VCaP (cell line): ENCODE data around the gene EWSR1.

ENCODE experiments used
- H3K27ac ChIP-seq: fragments of 450-650 bp; 2 replicates; pipeline ENCODE4 v1.5.1; 2017
- CTCF ChIP-seq: fragments of 450-650 bp; conservative IDR thresholded peaks from 2 replicates; pipeline ENCODE4 v1.5.1; 2017; ENCODE audit warnings: mild to moderate bottlenecking, moderate library complexity

The EWSR1 gene

GRCh38 chr22:29269230-29269604 lies 1.1 kb downstream of the EWSR1 start:
- H3K27ac ChIP-seq = peak overlapping the region; percentile 99
- TF ChIP-seq CTCF = no peak

- TF ChIP-seq CTCF = no peak
- H3K27ac ChIP-seq = peak overlapping the region; percentile 99; the same call in 1 of the 2 replicates
These were observed 1.8 kb downstream of the EWSR1 start for GRCh38 chr22:29269731-29270474.

- no peak for TF ChIP-seq CTCF
- peak overlapping the region; percentile 99; the same call in 1 of the 2 replicates for H3K27ac ChIP-seq
These were observed 2.6 kb downstream of the EWSR1 start for GRCh38 chr22:29270475-29271271.

- TF ChIP-seq CTCF = no peak
- no peak overlapping the region for H3K27ac ChIP-seq
These were observed 4.6 kb downstream of the EWSR1 start for GRCh38 chr22:29272624-29273023.

GRCh38 chr22:29275167-29275566 lies 7.1 kb downstream of the EWSR1 start:
- peak overlapping the region; percentile 60 for H3K27ac ChIP-seq
- TF ChIP-seq CTCF = no peak

- TF ChIP-seq CTCF = no peak
- peak overlapping the region; percentile 60 for H3K27ac ChIP-seq
These were observed 7.9 kb downstream of the EWSR1 start for GRCh38 chr22:29275819-29276565.

GRCh38 chr22:29277927-29278326 lies 9.9 kb downstream of the EWSR1 start:
- peak overlapping the region; percentile 11; the same call in 1 of the 2 replicates for H3K27ac ChIP-seq

More at GRCh38 chr22:29277927-29278326, 9.9 kb downstream of the EWSR1 start:
- no peak for TF ChIP-seq CTCF
